IMR-90 (cell line): ENCODE measurements around the gene GNG7. TPM values are rescaled to one million over a fixed set of nuclear protein-coding genes. Genes with fewer than 3 reads are reported as not detected.
A peak's percentile ranks its signal among the peaks of the same experiment; 100 is the strongest.
"Not testable (repeated sequence)": the region's sequence is repeated elsewhere in the genome, so short reads cannot be mapped to it uniquely, and the experiment has no call there.

Experiments
- ATAC-seq: fragments of 200-7000 bp; cut with Tn5 transposase; 2 replicates; pipeline ENCODE4 v1.9.1; 2020; ENCODE audit warnings: low read depth, mild to moderate bottlenecking, moderate library complexity
- BruUV-seq: library from RNA; stranded (reverse); fragments of 400-500 nt; replicated peaks from 2 replicates; lab custom pipeline; 2021; lab: Mats Ljungman, UMichigan
- CTCF ChIA-PET: fragments of 300-600 bp; formaldehyde crosslinking; extraction: SDS; loops from one replicate; lab custom pipeline; 2021; ENCODE audit warnings: antibody characterized with exemption; lab: Yijun Ruan, JAX
- POLR2A ChIA-PET: fragments of 300-600 bp; sonication (Branson Sonifier 250); formaldehyde crosslinking; loops from one replicate; lab custom pipeline; 2022; ENCODE audit warnings: antibody characterized with exemption; ENCODE audit not compliant: unreplicated experiment; lab: Charles Lee
- DNase-seq: peaks from one replicate; pipeline ENCODE4 v3.0.0; 2013
- H2AFZ ChIP-seq: replicated peaks from 2 replicates; pipeline ENCODE3; 2013; ENCODE audit warnings: low read length, mild to moderate bottlenecking; ENCODE audit not compliant: poor library complexity
- H2AK5ac ChIP-seq: 2 replicates; pipeline ENCODE4 v1.6.1; 2013; ENCODE audit warnings: low read depth, low read length, inconsistent platforms
- H2AK9ac ChIP-seq: replicated peaks from 2 replicates; pipeline ENCODE3; 2013; ENCODE audit warnings: mild to moderate bottlenecking, low read depth, low read length, moderate library complexity; ENCODE audit not compliant: poor library complexity
- H2BK120ac ChIP-seq: 2 replicates; pipeline ENCODE4 v1.6.1; 2013; ENCODE audit warnings: low read depth, low read length, inconsistent platforms
- H2BK15ac ChIP-seq: 3 replicates; pipeline ENCODE4 v1.6.1; 2013; ENCODE audit warnings: low read depth, low read length, inconsistent platforms
- H2BK20ac ChIP-seq: 2 replicates; pipeline ENCODE4 v1.6.1; 2013; ENCODE audit warnings: low read depth, mild to moderate bottlenecking, inconsistent platforms, low read length, moderate library complexity
- H2BK5ac ChIP-seq: 2 replicates; pipeline ENCODE4 v1.6.1; 2013; ENCODE audit warnings: mild to moderate bottlenecking, low read depth, low read length, inconsistent platforms; ENCODE audit not compliant: poor library complexity, severe bottlenecking
- H3K14ac ChIP-seq: replicated peaks from 2 replicates; pipeline ENCODE4 v1.6.1; 2013; ENCODE audit warnings: low read depth, low read length, inconsistent platforms
- H3K18ac ChIP-seq: 2 replicates; pipeline ENCODE4 v1.6.1; 2013; ENCODE audit warnings: low read depth, low read length, control low read depth
- H3K23ac ChIP-seq: 2 replicates; pipeline ENCODE4 v1.6.1; 2013; ENCODE audit warnings: low read depth, low read length, inconsistent platforms
- H3K27ac ChIP-seq: 2 replicates; pipeline ENCODE4 v1.5.1; 2013; ENCODE audit warnings: mild to moderate bottlenecking, control low read depth, low read length; ENCODE audit not compliant: insufficient read depth
- H3K27me3 ChIP-seq: 2 replicates; pipeline ENCODE4 v1.6.1; 2013; ENCODE audit warnings: low read length; ENCODE audit not compliant: control insufficient read depth, insufficient read depth
- H3K36me3 ChIP-seq: 2 replicates; pipeline ENCODE4 v1.6.1; 2013; ENCODE audit warnings: low read length, mixed read lengths; ENCODE audit not compliant: control insufficient read depth, insufficient read depth
- H3K4ac ChIP-seq: 2 replicates; pipeline ENCODE4 v1.6.1; 2013; ENCODE audit warnings: low read depth, low read length, inconsistent platforms
- H3K4me1 ChIP-seq: 2 replicates; pipeline ENCODE4 v1.6.1; 2013; ENCODE audit warnings: low read length, mixed read lengths; ENCODE audit not compliant: control insufficient read depth, insufficient read depth
- H3K4me2 ChIP-seq: 2 replicates; pipeline ENCODE4 v1.6.1; 2013; ENCODE audit warnings: low read depth, mild to moderate bottlenecking, control low read depth, low read length, moderate library complexity
- H3K4me3 ChIP-seq: 2 replicates; pipeline ENCODE4 v1.5.1; 2013; ENCODE audit warnings: low read depth, mild to moderate bottlenecking, control low read depth, low read length, moderate library complexity; ENCODE audit not compliant: insufficient read depth
- H3K56ac ChIP-seq: 2 replicates; pipeline ENCODE4 v1.6.1; 2013; ENCODE audit warnings: low read length, inconsistent platforms; ENCODE audit not compliant: insufficient read depth; ENCODE audit errors: extremely low read depth
- H3K79me1 ChIP-seq, 2 experiments: 2 replicates each; pipeline ENCODE4 v1.6.1; 2013; ENCODE audit warnings: low read length in 2 of 2, inconsistent platforms in 1 of 2, low read depth in 1 of 2
- H3K9ac ChIP-seq: 2 replicates; pipeline ENCODE4 v1.6.1; 2013; ENCODE audit warnings: low read depth, low read length, control low read depth
- H3K9me1 ChIP-seq: 2 replicates; pipeline ENCODE4 v1.6.1; 2013; ENCODE audit warnings: low read length, inconsistent platforms; ENCODE audit not compliant: insufficient read depth
- H3K9me3 ChIP-seq: 2 replicates; pipeline ENCODE4 v1.6.1; 2013; ENCODE audit warnings: low read length; ENCODE audit not compliant: control insufficient read depth, insufficient read depth
- H4K20me1 ChIP-seq: 2 replicates; pipeline ENCODE4 v1.6.1; 2013; ENCODE audit warnings: low read length, inconsistent platforms; ENCODE audit not compliant: insufficient read depth
- H4K5ac ChIP-seq: 2 replicates; pipeline ENCODE4 v1.6.1; 2013; ENCODE audit warnings: mild to moderate bottlenecking, low read depth, low read length, control low read depth
- H4K8ac ChIP-seq, 2 experiments: 2 replicates each; pipeline ENCODE4 v1.6.1; 2013; ENCODE audit warnings: low read depth in 2 of 2, low read length in 2 of 2, control low read depth in 1 of 2, inconsistent platforms in 1 of 2
- H4K91ac ChIP-seq: 2 replicates; pipeline ENCODE4 v1.6.1; 2013; ENCODE audit warnings: low read depth, low read length, inconsistent platforms; ENCODE audit not compliant: insufficient read depth
- WGBS, 2 experiments: methylation state at CpG; one replicate each; pipeline versions ENCODE4 v1.1.5 to v1.1.7; 2013; ENCODE audit warnings: missing lambda C conversion rate in 2 of 2; ENCODE audit not compliant: insufficient read length in 1 of 2; ENCODE audit errors: extremely low coverage in 2 of 2; 5-methylcytosine and 5-hydroxymethylcytosine counted together
- dilution Hi-C: fragments of 300-500 bp; cut with HindIII; formaldehyde crosslinking; loops from one replicate; pipeline ENCODE4 v1.14.3; 2018; ENCODE audit warnings: low sequenced_read_pairs; ENCODE audit not compliant: unreplicated experiment
- in situ Hi-C: fragments of 300-500 bp; cut with MboI; formaldehyde crosslinking; loops from 3 replicates; pipeline ENCODE4 v1.14.3; 2019; ENCODE audit warnings: low sequenced_read_pairs, inconsistent platforms, mixed read lengths
- intact Hi-C: fragments of 100-400 bp; cut with micrococcal nuclease; formaldehyde crosslinking; loops from 2 replicates; pipeline ENCODE4 v1.10.0; 2022
- polyA plus RNA-seq, 3 experiments: library from polyadenylated mRNA; depleted of rRNA; stranded (reverse); fragments of >200 nt; gene quantifications; 2 replicates each; pipeline ENCODE4 v1.2.3, GENCODE V29; 2012; ENCODE audit warnings: low replicate concordance in 1 of 3
- total RNA-seq: library from RNA; depleted of rRNA; stranded (reverse); fragments of >200 nt; gene quantifications from 2 replicates; pipeline ENCODE4 v1.2.3, GENCODE V29; 2012

Gene GNG7
- total and polyA plus RNA-seq, 2 of the 4 experiments (the other 2 are of a cell fraction), result under 0.01 to 0.21 TPM

GRCh38 chr19:2714102-2714501 is 11.6 kb upstream of the GNG7 start:
- H3K18ac ChIP-seq, H3K9ac ChIP-seq, H3K27me3 ChIP-seq, H2AK9ac ChIP-seq, H3K4me1 ChIP-seq, in situ Hi-C loops, intact Hi-C loops, H3K23ac ChIP-seq, dilution Hi-C loops, H3K27ac ChIP-seq, H3K4me2 ChIP-seq, H3K36me3 ChIP-seq, H2BK20ac ChIP-seq, ATAC-seq, H2BK5ac ChIP-seq, DNase-seq, H3K79me1 ChIP-seq, H2BK15ac ChIP-seq, H2BK120ac ChIP-seq, H4K5ac ChIP-seq, H4K91ac ChIP-seq, H3K56ac ChIP-seq, H3K4me3 ChIP-seq, BruUV-seq, H2AFZ ChIP-seq, H3K9me3 ChIP-seq, CTCF ChIA-PET, H4K20me1 ChIP-seq, H3K14ac ChIP-seq, H3K4ac ChIP-seq, H2AK5ac ChIP-seq, H4K8ac ChIP-seq, POLR2A ChIA-PET: not testable (repeated sequence)
- H3K9me1 ChIP-seq, result peaks cover 12% of the 10 kb centered on the region; the same call in 1 of the 2 replicates
- 75% methylated on average over 1 of the region's 1 CpG; no CpG with 5 or more reads in 1 of the 2 experiments for WGBS, 2 experiments

GRCh38 chr19:2713170-2713569 is 10.7 kb upstream of the GNG7 start:
- CTCF ChIA-PET, H4K20me1 ChIP-seq, ATAC-seq, H3K9me3 ChIP-seq, POLR2A ChIA-PET, H2AFZ ChIP-seq, H3K18ac ChIP-seq, H4K8ac ChIP-seq, H3K79me1 ChIP-seq, H3K4me3 ChIP-seq, H2BK5ac ChIP-seq, H3K4ac ChIP-seq, H3K4me2 ChIP-seq, H3K56ac ChIP-seq, H3K23ac ChIP-seq, intact Hi-C loops, H3K14ac ChIP-seq, H3K27ac ChIP-seq, H2BK15ac ChIP-seq, in situ Hi-C loops, H2BK20ac ChIP-seq, BruUV-seq, H3K36me3 ChIP-seq, H3K4me1 ChIP-seq, H2BK120ac ChIP-seq, DNase-seq, H4K5ac ChIP-seq, H3K9ac ChIP-seq, dilution Hi-C loops, H4K91ac ChIP-seq, H2AK9ac ChIP-seq, H3K27me3 ChIP-seq: not testable (repeated sequence)
- Histone ChIP-seq H3K9me1 (peaks cover 12% of the 10 kb centered on the region; the same call in 1 of the 2 replicates), H2AK5ac (0 out of 2 replicates have a peak overlapping the region, but pooled peaks have one; percentile 28)
- WGBS, 2 experiments, result 72% methylated on average over 3 of the region's 3 CpGs; no CpG with 5 or more reads in 1 of the 2 experiments
